SU-DHL-6 (cell line): ENCODE measurements around the gene NR2F1-AS1.

Experiments used
- EZH2phosphoT487 ChIP-seq: fragments of 200-600 bp; sonication (generic), shearing (Covaris generic); conservative IDR thresholded peaks from 2 replicates; pipeline ENCODE4 v1.6.1; 2018; ENCODE audit warnings: mild to moderate bottlenecking, antibody characterized with exemption, low read length, moderate library complexity, mixed read lengths
- TF ChIP-seq, protein P1 (sequence below): fragments of 200-600 bp; sonication (generic); IDR thresholded peaks from one replicate; pipeline ENCODE4 v1.5.1; 2017; ENCODE audit warnings: antibody characterized with exemption, mild to moderate bottlenecking, low read length, moderate library complexity; ENCODE audit not compliant: insufficient read depth, poor library complexity, severe bottlenecking

DNA sequence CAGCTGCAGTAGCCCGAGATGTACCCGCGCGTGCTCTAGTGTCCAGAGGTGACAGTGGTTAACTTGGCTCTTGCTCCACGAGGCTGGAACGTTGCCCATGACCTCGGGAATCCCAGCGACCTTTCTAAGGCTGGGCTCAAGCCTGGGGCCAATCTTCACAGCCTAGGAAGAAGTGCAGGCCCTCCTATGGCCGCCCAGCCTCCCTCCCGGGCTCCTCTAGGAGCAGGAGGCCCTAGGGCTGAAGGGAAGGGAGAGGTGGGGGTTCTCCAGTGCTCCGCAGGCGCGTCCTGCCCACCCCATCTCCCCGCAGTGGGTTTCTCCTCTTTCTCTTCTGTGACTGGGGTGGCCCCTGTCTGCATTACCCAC, 15.3 kb upstream of the NR2F1-AS1 start:
- TF ChIP-seq EZH2phosphoT487: no peak
- TF ChIP-seq, protein P1, sequence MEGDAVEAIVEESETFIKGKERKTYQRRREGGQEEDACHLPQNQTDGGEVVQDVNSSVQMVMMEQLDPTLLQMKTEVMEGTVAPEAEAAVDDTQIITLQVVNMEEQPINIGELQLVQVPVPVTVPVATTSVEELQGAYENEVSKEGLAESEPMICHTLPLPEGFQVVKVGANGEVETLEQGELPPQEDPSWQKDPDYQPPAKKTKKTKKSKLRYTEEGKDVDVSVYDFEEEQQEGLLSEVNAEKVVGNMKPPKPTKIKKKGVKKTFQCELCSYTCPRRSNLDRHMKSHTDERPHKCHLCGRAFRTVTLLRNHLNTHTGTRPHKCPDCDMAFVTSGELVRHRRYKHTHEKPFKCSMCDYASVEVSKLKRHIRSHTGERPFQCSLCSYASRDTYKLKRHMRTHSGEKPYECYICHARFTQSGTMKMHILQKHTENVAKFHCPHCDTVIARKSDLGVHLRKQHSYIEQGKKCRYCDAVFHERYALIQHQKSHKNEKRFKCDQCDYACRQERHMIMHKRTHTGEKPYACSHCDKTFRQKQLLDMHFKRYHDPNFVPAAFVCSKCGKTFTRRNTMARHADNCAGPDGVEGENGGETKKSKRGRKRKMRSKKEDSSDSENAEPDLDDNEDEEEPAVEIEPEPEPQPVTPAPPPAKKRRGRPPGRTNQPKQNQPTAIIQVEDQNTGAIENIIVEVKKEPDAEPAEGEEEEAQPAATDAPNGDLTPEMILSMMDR: no peak
